ENCODE data around the gene KCND2.
"Not testable (repeated sequence)": the region's sequence is repeated elsewhere in the genome, so short reads cannot be mapped to it uniquely, and the experiment has no call there.

The KCND2 gene

GRCh38 chr7:120272701-120273475 is at the start of gene KCND2:
TSS of gene KCND2 (plus strand) at chr7:120273175.
- DNase-seq = peak; percentile 26 to 38

- no peak for DNase-seq
Observed at GRCh38 chr7:120226188-120226587, 46.8 kb upstream of the KCND2 start.

- no peak for DNase-seq
Observed at GRCh38 chr7:120227255-120227654, 45.7 kb upstream of the KCND2 start.

GRCh38 chr7:120229084-120229483 is 43.9 kb upstream of the KCND2 start:
- no peak for DNase-seq

- DNase-seq = no peak
Observed at GRCh38 chr7:120233338-120233737, 39.6 kb upstream of the KCND2 start.

GRCh38 chr7:120240350-120240749 is 32.6 kb upstream of the KCND2 start:
- not testable (repeated sequence) for DNase-seq

- no peak for DNase-seq
Observed at GRCh38 chr7:120241973-120242372, 31.0 kb upstream of the KCND2 start.

- no peak for DNase-seq
Observed at GRCh38 chr7:120254845-120255244, 18.1 kb upstream of the KCND2 start.

GRCh38 chr7:120256344-120257070 is 16.5 kb upstream of the KCND2 start:
- DNase-seq = no peak

- DNase-seq = no peak
Observed at GRCh38 chr7:120259386-120259785, 13.6 kb upstream of the KCND2 start.

GRCh38 chr7:120260111-120260510 is 12.9 kb upstream of the KCND2 start:
- DNase-seq = no peak

- peak; percentile 46 to 70 for DNase-seq
Observed at GRCh38 chr7:120272261-120272660, 714 bp upstream of the KCND2 start.

- peak; percentile 35 to 42 for DNase-seq
Observed at GRCh38 chr7:120273476-120273975, 551 bp downstream of the KCND2 start.

- DNase-seq = no peak
Observed at GRCh38 chr7:120274482-120274881, 1.5 kb downstream of the KCND2 start.

- no peak for DNase-seq
Observed at GRCh38 chr7:120274899-120275298, 1.9 kb downstream of the KCND2 start.

GRCh38 chr7:120276720-120277119 is 3.7 kb downstream of the KCND2 start:
- DNase-seq = no peak

- DNase-seq = peak; percentile 42 to 68
Observed at GRCh38 chr7:120278773-120279172, 5.8 kb downstream of the KCND2 start.

- DNase-seq = no peak
Observed at GRCh38 chr7:120280743-120281142, 7.8 kb downstream of the KCND2 start.

- no peak for DNase-seq
Observed at GRCh38 chr7:120293027-120293426, 20.1 kb downstream of the KCND2 start.

- no peak for DNase-seq
Observed at GRCh38 chr7:120302190-120302589, 29.2 kb downstream of the KCND2 start.

- no peak for DNase-seq
Observed at GRCh38 chr7:120303105-120303504, 30.1 kb downstream of the KCND2 start.

- no peak for DNase-seq
Observed at GRCh38 chr7:120304674-120305073, 31.7 kb downstream of the KCND2 start.

GRCh38 chr7:120307991-120308545 is 35.1 kb downstream of the KCND2 start:
- no peak for DNase-seq
